ENCODE data around the gene MVB12B.

GRCh38 chr9:126330536-126330935 lies 3.9 kb downstream of the MVB12B start:
- no peak for TF ChIP-seq CTCF (IDR thresholded peaks at IDR 0.05)
- TF ChIP-seq POLR2A (IDR thresholded peaks at IDR 0.05) = no peak

Data from Peyer's patch (tissue), 4 donors.